GM12878 (cell line): ENCODE results near the gene PYM1. TPM values are rescaled to one million over a fixed set of nuclear protein-coding genes. Genes with fewer than 3 reads are reported as not detected.

ENCODE experiments used
- BACH1 ChIP-seq: fragments of 450-650 bp; IDR thresholded peaks from 2 replicates; pipeline ENCODE4 v1.6.1; 2017; ENCODE audit warnings: mild to moderate bottlenecking, borderline replicate concordance
- BMI1 ChIP-seq: fragments of 450-650 bp; IDR thresholded peaks from 2 replicates; pipeline ENCODE4 v1.6.1; 2016; ENCODE audit warnings: mild to moderate bottlenecking, moderate library complexity, borderline replicate concordance
- CBFB ChIP-seq: IDR thresholded peaks from 2 replicates; pipeline ENCODE4 v1.6.1; 2016; ENCODE audit warnings: antibody characterized with exemption, low read depth
- CREM ChIP-seq: IDR thresholded peaks from 2 replicates; pipeline ENCODE4 v1.6.1; 2014; ENCODE audit warnings: antibody characterized with exemption, low read depth
- CTCF ChIP-seq, 3 experiments: IDR thresholded peaks in 2 of 3; conservative IDR thresholded peaks in 1 of 3; 2 replicates each; pipeline ENCODE4 v1.5.1; 2011; ENCODE audit warnings: low read depth in 3 of 3, low read length in 3 of 3, mild to moderate bottlenecking in 3 of 3, control low read depth in 2 of 3, moderate library complexity in 2 of 3, inconsistent platforms in 1 of 3, mixed read lengths in 1 of 3; ENCODE audit not compliant: control insufficient read depth in 2 of 3, insufficient read depth in 1 of 3; ENCODE audit errors: extremely low read depth in 1 of 3
- EGR1 ChIP-seq, 2 experiments: IDR thresholded peaks; 1 replicate in 1 of 2; 2 replicates in 1 of 2; pipeline ENCODE4 v1.6.1; 2011 to 2012; ENCODE audit warnings: low read depth in 2 of 2, low read length in 2 of 2, borderline replicate concordance in 1 of 2, mild to moderate bottlenecking in 1 of 2, moderate library complexity in 1 of 2
- ETV6 ChIP-seq, 2 experiments: fragments of 450-650 bp in 1 of 2; IDR thresholded peaks in 1 of 2; conservative IDR thresholded peaks in 1 of 2; 2 replicates each; pipeline ENCODE4 v1.6.1; 2014; ENCODE audit warnings: antibody characterized with exemption in 1 of 2, borderline replicate concordance in 1 of 2, low read depth in 1 of 2, mild to moderate bottlenecking in 1 of 2, moderate library complexity in 1 of 2
- FOXM1 ChIP-seq: IDR thresholded peaks from 2 replicates; pipeline ENCODE4 v1.6.1; 2012; ENCODE audit warnings: low read depth, mild to moderate bottlenecking, inconsistent platforms, low read length, moderate library complexity
- GABPA ChIP-seq: IDR thresholded peaks from 2 replicates; pipeline ENCODE4 v1.6.1; 2014; ENCODE audit warnings: antibody characterized with exemption, low read depth, mild to moderate bottlenecking, inconsistent platforms
- HCFC1 ChIP-seq: fragments of 150-350 bp; IDR thresholded peaks from 2 replicates; pipeline ENCODE4 v1.6.1; 2014; ENCODE audit warnings: low read length
- IKZF1 ChIP-seq: fragments of 450-650 bp; conservative IDR thresholded peaks from 2 replicates; pipeline ENCODE4 v1.6.1; 2017; ENCODE audit warnings: antibody characterized with exemption, mild to moderate bottlenecking
- IKZF2 ChIP-seq, 2 experiments: fragments of 450-650 bp; IDR thresholded peaks; 2 replicates each; pipeline ENCODE4 v1.6.1; 2017; ENCODE audit warnings: mild to moderate bottlenecking in 2 of 2, moderate library complexity in 2 of 2
- IRF3 ChIP-seq: fragments of 450-650 bp; IDR thresholded peaks from 2 replicates; pipeline ENCODE4 v1.6.1; 2014; ENCODE audit warnings: mild to moderate bottlenecking
- NFXL1 ChIP-seq: fragments of 450-650 bp; IDR thresholded peaks from 2 replicates; pipeline ENCODE4 v1.6.1; 2017; ENCODE audit warnings: antibody characterized with exemption, mild to moderate bottlenecking, borderline replicate concordance
- NR2C1 ChIP-seq: fragments of 450-650 bp; IDR thresholded peaks from 2 replicates; pipeline ENCODE4 v1.6.1; 2017; ENCODE audit warnings: antibody characterized with exemption, mild to moderate bottlenecking, moderate library complexity
- PAX8 ChIP-seq: fragments of 450-650 bp; IDR thresholded peaks from 2 replicates; pipeline ENCODE4 v1.6.1; 2017; ENCODE audit warnings: mild to moderate bottlenecking, moderate library complexity
- RAD21 ChIP-seq: IDR thresholded peaks from 2 replicates; pipeline ENCODE4 v1.6.1; 2011; ENCODE audit warnings: mild to moderate bottlenecking, low read depth, low read length, moderate library complexity; ENCODE audit not compliant: insufficient read depth
- SMARCA5 ChIP-seq: fragments of 450-650 bp; IDR thresholded peaks from 2 replicates; pipeline ENCODE4 v1.6.1; 2017; ENCODE audit warnings: mild to moderate bottlenecking
- SMC3 ChIP-seq: IDR thresholded peaks from 2 replicates; pipeline ENCODE4 v1.6.1; 2011; ENCODE audit warnings: low read length, improper control_type of control experiment, borderline replicate concordance
- TARDBP ChIP-seq: IDR thresholded peaks from 2 replicates; pipeline ENCODE4 v1.6.1; 2016; ENCODE audit warnings: borderline replicate concordance
- polyA plus RNA-seq, 11 experiments: library from polyadenylated mRNA; depleted of rRNA in 4 of 11; unstranded in 6 of 11; stranded (reverse) in 5 of 11; fragments of >200 nt; fragmentation: Nextera tagmentation in 4 of 11; fragmentation: Illumina TruSeq in 1 of 11; extraction: Ambion mirVana in 4 of 11; extraction: Trizol in 1 of 11; gene quantifications; 1 replicate in 1 of 11; 2 replicates in 10 of 11; pipeline versions ENCODE4 v1.2.1 to v1.2.3, GENCODE V29; 2011 to 2016; ENCODE audit warnings: inconsistent platforms in 2 of 11, missing spikeins in 2 of 11, low read depth in 1 of 11
- total RNA-seq, 4 experiments: library from RNA; depleted of rRNA in 3 of 4; stranded (reverse); fragments of >200 nt in 3 of 4; fragmentation: Illumina TruSeq in 1 of 4; extraction: Trizol in 1 of 4; gene quantifications; 2 replicates each; pipeline versions ENCODE4 v1.2.1 to v1.2.3, GENCODE V29; 2013 to 2021
- TF ChIP-seq, protein P1 (sequence below): fragments of 450-650 bp; IDR thresholded peaks from 2 replicates; pipeline ENCODE4 v1.6.1; 2017; ENCODE audit warnings: low read depth, mild to moderate bottlenecking, moderate library complexity
- TF ChIP-seq, protein P2 (sequence below): fragments of 450-650 bp; formaldehyde crosslinking; IDR thresholded peaks from 2 replicates; pipeline ENCODE4 v1.5.0; 2022; ENCODE audit warnings: mild to moderate bottlenecking, missing genetic modification characterization

The PYM1 gene
- total and polyA plus RNA-seq, 10 of the 15 experiments (the other 5 are each of a cell fraction or from before 2014, with no cell fraction given), result 33.9 to 93.4 (median 55.8) TPM

DNA sequence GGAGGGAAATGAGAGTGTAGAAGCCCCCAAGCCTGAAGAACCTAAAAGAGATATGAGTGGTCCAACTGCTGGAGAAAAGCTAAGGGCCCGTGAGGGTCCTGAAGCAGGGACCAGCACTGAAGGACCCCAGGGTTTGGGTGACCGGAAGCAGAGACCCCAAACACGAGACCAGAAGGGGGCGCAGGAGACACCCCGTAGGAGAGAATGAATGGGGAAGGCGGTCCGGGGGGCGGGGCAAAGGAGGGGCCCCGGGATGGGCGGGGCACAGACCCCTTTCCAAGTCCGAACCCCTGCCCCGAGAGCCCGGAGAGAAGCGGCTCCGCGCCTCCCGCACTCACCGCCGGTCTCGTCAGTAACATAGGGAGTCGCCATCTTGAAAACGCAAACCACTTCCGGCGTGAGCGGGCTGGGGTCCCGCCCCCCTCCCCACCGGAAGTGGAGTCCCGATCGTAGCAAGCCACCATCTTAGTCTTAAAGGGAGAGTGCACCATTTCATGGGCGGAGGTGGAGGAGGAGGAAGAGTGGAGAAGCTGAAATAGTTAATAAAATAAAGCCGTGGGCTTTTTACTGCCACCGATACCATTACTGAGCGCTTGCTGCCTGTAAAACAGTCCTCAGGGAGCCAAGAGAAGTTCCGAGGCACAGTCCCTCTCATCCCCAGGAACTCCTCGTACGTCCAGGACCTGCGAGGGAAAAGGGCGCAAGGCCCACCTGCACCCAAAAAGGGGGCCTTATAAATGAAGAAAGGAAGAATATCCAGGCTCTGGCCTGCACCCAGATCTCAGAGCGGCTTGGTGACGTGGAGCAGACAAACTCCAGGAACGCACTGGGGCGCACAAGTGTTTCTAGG, 731 bp downstream of the PYM1 start (continued):
- peak; percentile 71; the same call in 1 of the 2 replicates for TF ChIP-seq SMARCA5
- 0 out of 2 replicates have a peak, but pooled peaks have one; percentile 11 for TF ChIP-seq CREM
- peak; percentile 21; the same call in 1 of the 2 replicates for TF ChIP-seq SMC3
- peak; percentile 83 for TF ChIP-seq CBFB
- TF ChIP-seq, protein P1, sequence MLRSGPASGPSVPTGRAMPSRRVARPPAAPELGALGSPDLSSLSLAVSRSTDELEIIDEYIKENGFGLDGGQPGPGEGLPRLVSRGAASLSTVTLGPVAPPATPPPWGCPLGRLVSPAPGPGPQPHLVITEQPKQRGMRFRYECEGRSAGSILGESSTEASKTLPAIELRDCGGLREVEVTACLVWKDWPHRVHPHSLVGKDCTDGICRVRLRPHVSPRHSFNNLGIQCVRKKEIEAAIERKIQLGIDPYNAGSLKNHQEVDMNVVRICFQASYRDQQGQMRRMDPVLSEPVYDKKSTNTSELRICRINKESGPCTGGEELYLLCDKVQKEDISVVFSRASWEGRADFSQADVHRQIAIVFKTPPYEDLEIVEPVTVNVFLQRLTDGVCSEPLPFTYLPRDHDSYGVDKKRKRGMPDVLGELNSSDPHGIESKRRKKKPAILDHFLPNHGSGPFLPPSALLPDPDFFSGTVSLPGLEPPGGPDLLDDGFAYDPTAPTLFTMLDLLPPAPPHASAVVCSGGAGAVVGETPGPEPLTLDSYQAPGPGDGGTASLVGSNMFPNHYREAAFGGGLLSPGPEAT, result peak; percentile 83
- TF ChIP-seq CTCF (IDR thresholded peaks at IDR 0.05 in 2 of 3, conservative IDR thresholded peaks at IDR 0.05 in 1 of 3; ENCODE audit: control insufficient read depth in 2 of 3, extremely low read depth in 1 of 3, insufficient read depth in 1 of 3, low read depth in 3 of 3, low read length in 3 of 3), result peak; percentile 73 to 79 (median 73)
- 0 out of 2 replicates have a peak, but pooled peaks have one; percentile 7 for TF ChIP-seq IKZF1
- TF ChIP-seq FOXM1, result peak; percentile 68; the same call in 1 of the 2 replicates
- TF ChIP-seq EGR1 (IDR thresholded peaks at IDR 0.05; ENCODE audit: borderline replicate concordance in 1 of 2, low read depth in 2 of 2, low read length in 2 of 2), result peak in 1 of 2 experiments; percentile 10; a peak in 1 of 3 replicates
- TF ChIP-seq BACH1, result peak; percentile 52; the same call in 1 of the 2 replicates
- TF ChIP-seq RAD21, result peak; percentile 38
- TF ChIP-seq, protein P2, sequence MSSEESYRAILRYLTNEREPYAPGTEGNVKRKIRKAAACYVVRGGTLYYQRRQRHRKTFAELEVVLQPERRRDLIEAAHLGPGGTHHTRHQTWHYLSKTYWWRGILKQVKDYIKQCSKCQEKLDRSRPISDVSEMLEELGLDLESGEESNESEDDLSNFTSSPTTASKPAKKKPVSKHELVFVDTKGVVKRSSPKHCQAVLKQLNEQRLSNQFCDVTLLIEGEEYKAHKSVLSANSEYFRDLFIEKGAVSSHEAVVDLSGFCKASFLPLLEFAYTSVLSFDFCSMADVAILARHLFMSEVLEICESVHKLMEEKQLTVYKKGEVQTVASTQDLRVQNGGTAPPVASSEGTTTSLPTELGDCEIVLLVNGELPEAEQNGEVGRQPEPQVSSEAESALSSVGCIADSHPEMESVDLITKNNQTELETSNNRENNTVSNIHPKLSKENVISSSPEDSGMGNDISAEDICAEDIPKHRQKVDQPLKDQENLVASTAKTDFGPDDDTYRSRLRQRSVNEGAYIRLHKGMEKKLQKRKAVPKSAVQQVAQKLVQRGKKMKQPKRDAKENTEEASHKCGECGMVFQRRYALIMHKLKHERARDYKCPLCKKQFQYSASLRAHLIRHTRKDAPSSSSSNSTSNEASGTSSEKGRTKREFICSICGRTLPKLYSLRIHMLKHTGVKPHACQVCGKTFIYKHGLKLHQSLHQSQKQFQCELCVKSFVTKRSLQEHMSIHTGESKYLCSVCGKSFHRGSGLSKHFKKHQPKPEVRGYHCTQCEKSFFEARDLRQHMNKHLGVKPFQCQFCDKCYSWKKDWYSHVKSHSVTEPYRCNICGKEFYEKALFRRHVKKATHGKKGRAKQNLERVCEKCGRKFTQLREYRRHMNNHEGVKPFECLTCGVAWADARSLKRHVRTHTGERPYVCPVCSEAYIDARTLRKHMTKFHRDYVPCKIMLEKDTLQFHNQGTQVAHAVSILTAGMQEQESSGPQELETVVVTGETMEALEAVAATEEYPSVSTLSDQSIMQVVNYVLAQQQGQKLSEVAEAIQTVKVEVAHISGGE, result no peak
- TF ChIP-seq ETV6 (conservative IDR thresholded peaks at IDR 0.05 in 1 of 2, IDR thresholded peaks at IDR 0.05 in 1 of 2; ENCODE audit: borderline replicate concordance in 1 of 2, low read depth in 1 of 2), result no peak
- peak; percentile 90 for TF ChIP-seq GABPA
- no peak for TF ChIP-seq PAX8
- TF ChIP-seq TARDBP, result no peak
- peak; percentile 76 for TF ChIP-seq NR2C1
- TF ChIP-seq BMI1, result no peak
- peak; percentile 9 to 31; a peak in 1 of 4 replicates for TF ChIP-seq IKZF2 (IDR thresholded peaks at IDR 0.05)
- no peak; the same call in 1 of the 2 replicates for TF ChIP-seq HCFC1
- no peak for TF ChIP-seq NFXL1
- TF ChIP-seq IRF3, result no peak
